Keratinocyte (primary cell): Measurements from ENCODE around the gene ASTE1.

Experiments
- EZH2 ChIP-seq: IDR thresholded peaks from one replicate; pipeline ENCODE4 v1.6.1; 2012; ENCODE audit warnings: inconsistent platforms, mild to moderate bottlenecking, low read length, moderate library complexity
- TF ChIP-seq, protein P1 (sequence below), 3 experiments: IDR thresholded peaks in 1 of 3; conservative IDR thresholded peaks in 1 of 3; optimal IDR thresholded peaks in 1 of 3; 2 replicates in 2 of 3; 3 replicates in 1 of 3; pipeline versions ENCODE3 to v1.5.1; 2011; ENCODE audit warnings: low read length in 3 of 3, mild to moderate bottlenecking in 3 of 3, moderate library complexity in 2 of 3, control low read depth in 1 of 3, inconsistent platforms in 1 of 3; ENCODE audit not compliant: insufficient read depth in 2 of 3; ENCODE audit errors: extremely low read depth in 1 of 3

GRCh38 chr3:130981469-130981868 is 45.2 kb downstream of the ASTE1 start:
- no peak for TF ChIP-seq EZH2
- TF ChIP-seq, protein P1, sequence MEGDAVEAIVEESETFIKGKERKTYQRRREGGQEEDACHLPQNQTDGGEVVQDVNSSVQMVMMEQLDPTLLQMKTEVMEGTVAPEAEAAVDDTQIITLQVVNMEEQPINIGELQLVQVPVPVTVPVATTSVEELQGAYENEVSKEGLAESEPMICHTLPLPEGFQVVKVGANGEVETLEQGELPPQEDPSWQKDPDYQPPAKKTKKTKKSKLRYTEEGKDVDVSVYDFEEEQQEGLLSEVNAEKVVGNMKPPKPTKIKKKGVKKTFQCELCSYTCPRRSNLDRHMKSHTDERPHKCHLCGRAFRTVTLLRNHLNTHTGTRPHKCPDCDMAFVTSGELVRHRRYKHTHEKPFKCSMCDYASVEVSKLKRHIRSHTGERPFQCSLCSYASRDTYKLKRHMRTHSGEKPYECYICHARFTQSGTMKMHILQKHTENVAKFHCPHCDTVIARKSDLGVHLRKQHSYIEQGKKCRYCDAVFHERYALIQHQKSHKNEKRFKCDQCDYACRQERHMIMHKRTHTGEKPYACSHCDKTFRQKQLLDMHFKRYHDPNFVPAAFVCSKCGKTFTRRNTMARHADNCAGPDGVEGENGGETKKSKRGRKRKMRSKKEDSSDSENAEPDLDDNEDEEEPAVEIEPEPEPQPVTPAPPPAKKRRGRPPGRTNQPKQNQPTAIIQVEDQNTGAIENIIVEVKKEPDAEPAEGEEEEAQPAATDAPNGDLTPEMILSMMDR (optimal IDR thresholded peaks at IDR 0.05 in 1 of 3, IDR thresholded peaks at IDR 0.05 in 1 of 3, conservative IDR thresholded peaks at IDR 0.05 in 1 of 3; ENCODE audit: extremely low read depth in 1 of 3, insufficient read depth in 2 of 3, low read length in 3 of 3): no peak
